ENCODE data around the gene PROSER2.

DNA sequence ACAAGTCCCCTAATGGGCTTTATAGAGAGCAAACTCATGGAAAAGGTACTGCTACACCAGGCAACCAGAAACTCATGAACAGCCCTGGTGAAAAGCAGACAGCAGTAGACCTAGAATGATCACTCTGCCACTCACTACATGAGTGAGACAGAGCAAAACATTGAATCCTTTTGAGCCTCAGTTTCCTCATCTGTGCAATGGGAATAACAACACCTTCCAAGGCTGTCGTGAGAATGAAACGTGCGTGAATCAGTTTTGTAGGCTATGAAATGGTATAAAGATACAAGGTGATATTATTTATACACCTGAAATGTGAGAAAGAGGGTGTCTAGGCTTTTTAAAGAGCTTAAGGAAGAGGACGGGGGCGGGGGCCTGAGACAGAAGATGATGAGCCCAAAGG lies 14.3 kb upstream of the PROSER2 start:
- TF ChIP-seq, protein P1, sequence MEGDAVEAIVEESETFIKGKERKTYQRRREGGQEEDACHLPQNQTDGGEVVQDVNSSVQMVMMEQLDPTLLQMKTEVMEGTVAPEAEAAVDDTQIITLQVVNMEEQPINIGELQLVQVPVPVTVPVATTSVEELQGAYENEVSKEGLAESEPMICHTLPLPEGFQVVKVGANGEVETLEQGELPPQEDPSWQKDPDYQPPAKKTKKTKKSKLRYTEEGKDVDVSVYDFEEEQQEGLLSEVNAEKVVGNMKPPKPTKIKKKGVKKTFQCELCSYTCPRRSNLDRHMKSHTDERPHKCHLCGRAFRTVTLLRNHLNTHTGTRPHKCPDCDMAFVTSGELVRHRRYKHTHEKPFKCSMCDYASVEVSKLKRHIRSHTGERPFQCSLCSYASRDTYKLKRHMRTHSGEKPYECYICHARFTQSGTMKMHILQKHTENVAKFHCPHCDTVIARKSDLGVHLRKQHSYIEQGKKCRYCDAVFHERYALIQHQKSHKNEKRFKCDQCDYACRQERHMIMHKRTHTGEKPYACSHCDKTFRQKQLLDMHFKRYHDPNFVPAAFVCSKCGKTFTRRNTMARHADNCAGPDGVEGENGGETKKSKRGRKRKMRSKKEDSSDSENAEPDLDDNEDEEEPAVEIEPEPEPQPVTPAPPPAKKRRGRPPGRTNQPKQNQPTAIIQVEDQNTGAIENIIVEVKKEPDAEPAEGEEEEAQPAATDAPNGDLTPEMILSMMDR (IDR thresholded peaks at IDR 0.05): no peak
- no peak for TF ChIP-seq POLR2A (IDR thresholded peaks at IDR 0.05)
